Colonic mucosa (tissue), 4 donors: ENCODE results near the gene PLD6. TPM values are rescaled to one million over a fixed set of nuclear protein-coding genes. Genes with fewer than 3 reads are reported as not detected.

Source experiments
- DNase-seq: peaks from one replicate; pipeline ENCODE4 v3.0.0-alpha.2; 2020
- H3K27ac ChIP-seq: fragments of 200-600 bp; one replicate; pipeline ENCODE4 v1.8.0; 2021
- H3K27me3 ChIP-seq: fragments of 200-600 bp; one replicate; pipeline ENCODE4 v1.8.0; 2021
- H3K36me3 ChIP-seq: fragments of 200-600 bp; one replicate; pipeline ENCODE4 v1.8.0; 2021
- H3K4me1 ChIP-seq: fragments of 200-600 bp; one replicate; pipeline ENCODE4 v1.8.0; 2021; ENCODE audit warnings: mild to moderate bottlenecking
- H3K4me3 ChIP-seq: fragments of 200-600 bp; one replicate; pipeline ENCODE4 v1.8.0; 2021
- H3K9ac ChIP-seq, 2 donors: one replicate each; pipeline ENCODE4 v1.7.0; 2013; ENCODE audit warnings: control low read depth in 2 of 2, low read depth in 2 of 2, low read length in 2 of 2
- H3K9me3 ChIP-seq: fragments of 200-600 bp; one replicate; pipeline ENCODE4 v1.8.0; 2021
- intact Hi-C: fragments of 100-400 bp; cut with DNase I; formaldehyde crosslinking; loops from one replicate; pipeline ENCODE4 v1.14.1; 2022
- total RNA-seq, 2 donors: library from RNA; stranded (reverse); fragmentation: NEBNext Ultra II Directional in 1 of 2; extraction: Animal tissue kit (Norgen Biotek cat#: 25700) in 1 of 2; gene quantifications; one replicate each; pipeline ENCODE4 v1.2.1, GENCODE V29; 2021
- TF ChIP-seq, protein P1 (sequence below): fragments of 200-600 bp; IDR thresholded peaks from one replicate; pipeline ENCODE4 v1.8.0; 2022; ENCODE audit warnings: antibody characterized with exemption, mild to moderate bottlenecking
- donor health status: healthy.
- donor health status: DM: no; HTN: no; CAD: no.
- donor health status: DM: no; HTN: no; CAD: no.

PLD6 gene
- total RNA-seq, 2 donors from 2014 or later = 1.3 to 1.4 TPM

- H3K4me1 ChIP-seq = no peaks in the 10 kb centered on the region
- no peak overlapping the region for H3K27ac ChIP-seq
- H3K9me3 ChIP-seq = no peaks in the 10 kb centered on the region
- DNase-seq = no peak
- no peaks in the 10 kb centered on the region for H3K27me3 ChIP-seq
- peaks cover 16% of the 10 kb centered on the region for H3K36me3 ChIP-seq
- intact Hi-C loops = no loop called here
- TF ChIP-seq, protein P1, sequence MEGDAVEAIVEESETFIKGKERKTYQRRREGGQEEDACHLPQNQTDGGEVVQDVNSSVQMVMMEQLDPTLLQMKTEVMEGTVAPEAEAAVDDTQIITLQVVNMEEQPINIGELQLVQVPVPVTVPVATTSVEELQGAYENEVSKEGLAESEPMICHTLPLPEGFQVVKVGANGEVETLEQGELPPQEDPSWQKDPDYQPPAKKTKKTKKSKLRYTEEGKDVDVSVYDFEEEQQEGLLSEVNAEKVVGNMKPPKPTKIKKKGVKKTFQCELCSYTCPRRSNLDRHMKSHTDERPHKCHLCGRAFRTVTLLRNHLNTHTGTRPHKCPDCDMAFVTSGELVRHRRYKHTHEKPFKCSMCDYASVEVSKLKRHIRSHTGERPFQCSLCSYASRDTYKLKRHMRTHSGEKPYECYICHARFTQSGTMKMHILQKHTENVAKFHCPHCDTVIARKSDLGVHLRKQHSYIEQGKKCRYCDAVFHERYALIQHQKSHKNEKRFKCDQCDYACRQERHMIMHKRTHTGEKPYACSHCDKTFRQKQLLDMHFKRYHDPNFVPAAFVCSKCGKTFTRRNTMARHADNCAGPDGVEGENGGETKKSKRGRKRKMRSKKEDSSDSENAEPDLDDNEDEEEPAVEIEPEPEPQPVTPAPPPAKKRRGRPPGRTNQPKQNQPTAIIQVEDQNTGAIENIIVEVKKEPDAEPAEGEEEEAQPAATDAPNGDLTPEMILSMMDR = no peak
- no peak overlapping the region for H3K9ac ChIP-seq
- no peak overlapping the region for H3K4me3 ChIP-seq
Observed at GRCh38 chr17:17154981-17155380, 51.2 kb downstream of the PLD6 start.

DNA sequence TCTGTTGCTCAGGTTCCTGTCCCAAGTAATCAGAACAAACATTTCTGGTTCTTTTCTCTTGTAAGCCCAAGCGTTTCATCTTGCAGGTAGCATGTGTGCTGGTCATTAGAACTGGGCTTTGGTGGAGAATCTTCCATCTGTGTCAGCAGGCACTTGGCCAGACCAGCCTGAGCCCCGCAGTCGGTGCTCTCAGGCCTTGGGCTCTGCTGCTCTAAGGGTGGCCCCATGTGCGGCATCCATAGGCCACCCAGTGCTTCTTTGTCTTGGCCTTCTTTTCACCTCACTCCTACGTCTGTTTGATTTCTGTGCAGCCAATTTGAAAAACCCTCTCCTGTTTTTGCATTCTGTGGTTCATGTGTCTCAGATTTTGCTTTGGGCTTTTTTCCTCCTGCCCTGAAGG, 51.6 kb downstream of the PLD6 start:
- TF ChIP-seq, protein P1 = no peak
- Histone ChIP-seq H3K27ac (no peak overlapping the region), H3K9ac (no peak overlapping the region), H3K4me1 (no peaks in the 10 kb centered on the region), H3K36me3 (peaks cover 20% of the 10 kb centered on the region), H3K27me3 (no peaks in the 10 kb centered on the region), H3K4me3 (no peak overlapping the region), H3K9me3 (no peaks in the 10 kb centered on the region)
- intact Hi-C loops = no loop called here
- DNase-seq = no peak

DNA sequence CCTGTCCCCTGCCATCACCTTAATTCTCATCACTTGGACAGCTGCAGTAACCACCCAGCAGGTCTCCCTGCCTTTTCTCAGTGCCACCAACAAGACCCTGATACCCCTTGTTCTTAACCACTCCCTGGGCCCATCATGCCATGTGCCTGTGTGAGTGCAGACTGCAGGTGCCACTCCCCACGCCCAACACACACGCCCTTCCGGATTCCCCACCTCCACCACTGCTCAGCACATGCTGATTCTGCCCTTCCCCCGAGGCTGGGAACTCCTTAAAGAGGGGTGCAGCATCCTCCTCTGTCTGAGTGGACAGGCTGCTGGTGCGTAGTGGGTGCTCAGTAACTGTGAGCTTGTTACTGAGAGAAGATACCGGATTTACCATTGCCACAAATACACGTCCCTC, 52.4 kb downstream of the PLD6 start:
- Histone ChIP-seq H3K4me3 (no peak overlapping the region), H3K27me3 (no peaks in the 10 kb centered on the region), H3K36me3 (peaks cover 22% of the 10 kb centered on the region), H3K9ac (no peak overlapping the region), H3K9me3 (no peaks in the 10 kb centered on the region), H3K27ac (no peak overlapping the region), H3K4me1 (no peaks in the 10 kb centered on the region)
- intact Hi-C loops = no loop called here
- TF ChIP-seq, protein P1 = no peak
- no peak for DNase-seq

- no peak for DNase-seq
- TF ChIP-seq, protein P1 = no peak
- Histone ChIP-seq H3K27ac (no peak overlapping the region), H3K9ac (no peak overlapping the region), H3K27me3 (no peaks in the 10 kb centered on the region), H3K9me3 (no peaks in the 10 kb centered on the region), H3K4me3 (no peak overlapping the region), H3K36me3 (peaks cover 17% of the 10 kb centered on the region), H3K4me1 (no peaks in the 10 kb centered on the region)
- intact Hi-C loops = no loop called here
Observed at GRCh38 chr17:17153071-17153470, 53.1 kb downstream of the PLD6 start.

DNA sequence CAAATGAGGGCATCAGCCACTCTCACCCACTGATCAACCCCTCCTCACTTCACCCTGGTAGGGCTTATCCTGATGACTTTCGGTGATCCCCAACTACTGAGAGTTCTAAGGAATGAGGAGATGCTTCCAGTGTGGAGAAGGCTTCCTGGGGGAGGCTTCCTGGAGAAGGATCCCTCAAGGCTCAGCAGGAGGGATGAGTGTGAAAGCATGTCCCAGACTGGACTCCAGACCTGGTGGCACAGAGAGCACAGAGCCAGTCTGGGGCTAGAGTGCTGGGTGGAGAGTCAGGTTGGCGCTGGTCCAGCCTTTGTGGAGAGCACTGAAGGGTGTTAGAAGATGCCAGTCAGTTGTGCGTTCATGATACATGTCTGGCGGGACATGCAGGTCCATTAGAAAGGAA, 53.7 kb downstream of the PLD6 start:
- intact Hi-C loops = no loop called here
- Histone ChIP-seq H3K36me3 (peaks cover 19% of the 10 kb centered on the region), H3K4me1 (no peaks in the 10 kb centered on the region), H3K27ac (no peak overlapping the region), H3K9me3 (no peaks in the 10 kb centered on the region), H3K9ac (no peak overlapping the region), H3K27me3 (no peaks in the 10 kb centered on the region), H3K4me3 (no peak overlapping the region)
- DNase-seq = no peak
- TF ChIP-seq, protein P1 = no peak

GRCh38 chr17:17151962-17152361, 54.2 kb downstream of the PLD6 start:
- Histone ChIP-seq H3K27me3 (no peaks in the 10 kb centered on the region), H3K36me3 (peaks cover 23% of the 10 kb centered on the region), H3K9me3 (no peaks in the 10 kb centered on the region), H3K27ac (no peak overlapping the region), H3K4me1 (no peaks in the 10 kb centered on the region), H3K9ac (no peak overlapping the region), H3K4me3 (no peak overlapping the region)
- peak; percentile 52 for DNase-seq
- intact Hi-C loops = no loop called here
- TF ChIP-seq, protein P1 = no peak
